Activated CD8-positive, alpha-beta memory T cell treated with anti-CD3 and anti-CD28 coated beads, Interleukin-2, amount 50 U/mL, for 4 hours (primary cell): ENCODE data around the gene KNCN.

Source experiments
- DNase-seq: peaks from one replicate; pipeline ENCODE4 v3.0.0-alpha.2; 2020

Gene KNCN

DNA sequence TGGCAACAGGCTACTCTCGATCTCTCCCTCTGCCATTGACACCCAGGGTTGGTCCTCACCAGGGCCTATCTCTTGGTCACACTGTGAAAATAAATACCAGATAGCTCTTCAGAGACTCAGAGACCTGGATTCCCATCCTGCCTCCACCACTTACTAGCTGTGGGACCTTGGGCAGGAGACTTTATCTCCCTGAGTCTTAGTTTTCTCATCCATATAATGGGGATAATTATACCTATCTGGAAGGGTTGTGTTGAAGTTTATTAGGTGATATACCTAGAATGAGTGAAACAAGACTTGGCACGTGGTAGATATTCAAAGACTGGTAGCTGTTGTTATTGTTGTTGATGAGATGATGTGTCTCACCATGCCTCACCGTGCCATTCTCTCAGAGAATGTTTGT is 54.4 kb downstream of the KNCN start:
- no peak for DNase-seq

DNA sequence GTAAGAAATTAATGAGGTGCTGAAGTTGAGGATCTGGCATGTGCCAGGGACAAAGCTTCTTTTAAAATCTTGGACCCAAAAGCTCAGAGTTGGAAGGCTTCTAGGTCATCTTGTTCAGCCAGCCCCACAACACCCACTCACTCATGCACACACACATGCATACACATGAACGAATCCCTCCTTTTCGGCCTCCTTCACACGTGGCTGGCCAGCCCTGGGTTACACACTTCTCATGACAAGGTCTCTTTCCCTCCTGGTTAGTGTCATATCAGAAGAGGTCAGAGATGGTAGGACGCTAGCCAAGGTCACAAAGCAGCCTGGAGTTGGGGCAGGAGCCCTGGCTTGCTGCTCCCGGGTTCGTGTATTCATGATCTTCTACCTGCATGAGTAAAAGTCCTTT is 54.9 kb downstream of the KNCN start:
- DNase-seq = no peak

DNA sequence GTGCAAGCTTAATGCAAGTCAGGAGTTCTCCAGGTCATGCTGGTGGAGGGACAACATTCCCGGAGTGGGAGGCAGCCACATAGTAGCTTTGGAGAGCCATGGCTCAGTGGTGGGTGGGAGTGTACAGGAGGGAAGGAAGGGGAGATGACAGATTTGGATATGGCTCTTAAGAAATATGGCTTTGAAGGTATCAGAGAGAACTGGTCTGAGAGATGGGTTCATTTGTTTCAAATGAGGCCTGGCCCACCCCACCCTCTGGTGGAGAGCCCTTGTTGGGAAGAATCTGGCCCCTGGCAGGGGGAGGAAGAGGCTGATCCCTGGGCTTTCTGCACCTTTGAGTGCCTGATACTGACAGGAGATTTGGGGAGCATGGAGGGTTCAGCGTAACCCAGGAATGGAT is 55.7 kb downstream of the KNCN start:
- DNase-seq = no peak
